HK-2 (cell line): ENCODE results near the gene GFY.
A peak's percentile ranks its signal among the peaks of the same experiment; 100 is the strongest.

ENCODE experiments used
- DNase-seq: peaks from one replicate; pipeline ENCODE4 v3.0.0-alpha.2; 2018; ENCODE audit not compliant: unreplicated experiment

Gene GFY

DNA sequence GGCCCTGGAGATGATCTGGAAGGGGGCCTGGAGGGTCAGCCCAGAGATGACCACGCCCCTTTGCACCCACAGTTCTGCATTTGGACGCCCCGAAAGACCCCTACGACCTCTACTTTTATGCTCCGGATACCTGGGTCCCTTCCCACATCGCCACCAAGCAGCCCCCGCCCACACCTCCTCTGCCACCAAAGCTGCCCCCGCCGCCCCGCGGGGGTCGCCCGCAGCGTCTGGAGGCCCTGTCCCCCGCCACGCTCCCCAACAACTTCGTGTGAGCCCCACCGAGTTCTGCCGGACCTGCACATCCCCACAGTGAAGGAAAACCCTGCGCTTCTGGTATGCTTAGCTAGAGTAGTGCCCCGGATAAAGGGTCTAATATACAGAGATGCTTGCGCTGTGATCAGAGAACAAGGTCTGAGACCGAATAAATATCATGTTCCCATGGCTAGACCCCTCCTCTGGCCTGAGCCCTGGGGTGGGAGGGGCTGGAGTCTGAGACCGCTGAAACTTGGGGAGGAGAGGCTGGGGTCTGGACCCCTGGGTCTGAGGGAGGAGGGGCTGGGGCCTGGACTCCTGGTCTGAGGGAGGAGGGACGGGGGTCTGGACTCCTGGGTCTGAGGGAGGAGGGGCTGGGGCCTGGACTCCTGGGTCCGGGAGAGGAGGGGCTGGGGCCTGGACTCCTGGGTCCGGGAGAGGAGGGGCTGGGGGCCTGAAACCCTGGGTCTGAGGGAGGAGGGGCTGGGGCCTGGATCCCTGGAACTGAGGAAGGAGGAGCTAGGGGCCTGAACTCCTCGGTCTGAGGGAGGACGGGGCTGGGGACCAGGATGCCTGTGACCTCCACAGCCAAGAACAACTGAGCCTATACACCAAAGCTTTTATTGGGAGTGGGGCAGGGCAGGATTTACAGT is 3.6 kb downstream of the GFY start:
- no peak for DNase-seq

- no peak for DNase-seq
Observed at GRCh38 chr19:49430172-49430677, 5.0 kb downstream of the GFY start.

DNA sequence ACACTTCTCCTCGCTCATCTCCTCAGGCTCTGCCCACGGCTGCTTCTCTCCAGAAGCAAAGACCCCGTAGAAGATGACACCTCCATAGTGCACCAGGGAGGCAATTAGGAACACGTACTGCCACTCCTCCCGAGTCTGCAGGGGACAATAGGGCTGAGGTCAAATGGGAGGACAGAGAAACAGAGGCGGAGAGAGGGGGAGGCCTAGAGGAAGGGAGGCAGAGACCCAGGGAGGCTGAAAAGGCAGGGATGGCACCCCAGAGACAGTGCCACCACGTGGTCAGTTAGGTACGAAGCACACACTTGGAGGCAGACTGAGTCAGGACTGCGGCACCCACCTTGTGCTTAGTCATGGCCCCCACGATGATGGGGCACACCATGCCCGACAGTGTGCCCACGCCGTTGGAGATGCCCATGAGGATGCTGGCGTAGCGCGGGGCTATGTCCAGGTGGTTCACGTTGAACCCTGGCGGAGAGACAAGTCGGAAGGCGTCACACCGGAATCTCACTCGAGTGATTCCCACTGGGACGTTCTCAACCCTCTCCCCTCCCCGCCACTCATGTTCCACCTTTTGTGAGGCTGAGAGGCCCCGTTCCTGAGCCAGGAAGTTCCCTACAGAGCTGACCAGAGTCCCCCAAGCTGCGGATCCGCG is 5.6 kb downstream of the GFY start:
- DNase-seq, result no peak

GRCh38 chr19:49431330-49431749 is 6.2 kb downstream of the GFY start:
- no peak for DNase-seq

DNA sequence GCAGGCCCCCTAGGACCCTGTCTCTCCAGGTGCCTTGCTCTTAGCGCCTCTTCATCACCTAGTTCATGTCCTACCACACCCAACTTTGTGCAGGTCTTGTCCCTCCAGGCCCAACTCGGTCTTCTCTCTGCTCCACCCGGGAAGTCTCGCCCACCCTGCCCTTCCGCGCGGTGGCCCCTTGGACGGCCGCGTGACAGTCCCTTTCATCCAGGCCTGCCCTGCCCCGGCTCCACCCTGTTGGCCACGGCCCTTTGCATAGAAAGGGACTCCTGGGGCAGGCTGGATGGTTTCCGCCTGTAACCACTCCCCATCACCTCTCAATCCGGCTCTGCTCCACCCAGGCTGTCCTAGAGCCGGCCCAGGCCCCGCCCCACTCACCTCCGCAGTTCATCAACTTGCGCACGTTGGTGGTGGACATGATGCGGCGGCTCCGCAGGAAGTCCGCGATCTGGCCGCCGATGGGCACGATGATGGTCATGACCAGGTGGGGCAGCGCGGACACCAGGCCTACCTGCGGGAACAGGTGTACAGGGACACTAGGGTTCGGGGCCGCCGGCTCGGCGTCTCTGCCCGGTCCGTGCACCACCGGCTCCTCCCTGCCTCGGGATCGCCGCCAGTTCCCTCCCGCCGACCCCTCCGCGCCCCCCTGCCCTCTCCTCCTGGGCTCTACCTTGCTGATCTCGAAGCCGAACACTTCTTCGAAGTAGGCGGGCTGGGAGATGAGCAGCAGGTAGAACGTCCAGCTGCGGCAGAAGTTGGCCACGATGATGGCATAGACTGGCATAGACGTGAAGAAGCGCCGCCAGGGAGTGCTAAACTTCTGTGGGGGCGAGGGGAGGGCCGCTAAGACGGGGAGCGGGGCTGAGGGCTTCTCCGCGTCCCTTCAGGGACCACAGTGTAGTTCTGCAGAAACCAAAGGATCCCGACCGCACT is 7.2 kb downstream of the GFY start:
- no peak for DNase-seq

DNA sequence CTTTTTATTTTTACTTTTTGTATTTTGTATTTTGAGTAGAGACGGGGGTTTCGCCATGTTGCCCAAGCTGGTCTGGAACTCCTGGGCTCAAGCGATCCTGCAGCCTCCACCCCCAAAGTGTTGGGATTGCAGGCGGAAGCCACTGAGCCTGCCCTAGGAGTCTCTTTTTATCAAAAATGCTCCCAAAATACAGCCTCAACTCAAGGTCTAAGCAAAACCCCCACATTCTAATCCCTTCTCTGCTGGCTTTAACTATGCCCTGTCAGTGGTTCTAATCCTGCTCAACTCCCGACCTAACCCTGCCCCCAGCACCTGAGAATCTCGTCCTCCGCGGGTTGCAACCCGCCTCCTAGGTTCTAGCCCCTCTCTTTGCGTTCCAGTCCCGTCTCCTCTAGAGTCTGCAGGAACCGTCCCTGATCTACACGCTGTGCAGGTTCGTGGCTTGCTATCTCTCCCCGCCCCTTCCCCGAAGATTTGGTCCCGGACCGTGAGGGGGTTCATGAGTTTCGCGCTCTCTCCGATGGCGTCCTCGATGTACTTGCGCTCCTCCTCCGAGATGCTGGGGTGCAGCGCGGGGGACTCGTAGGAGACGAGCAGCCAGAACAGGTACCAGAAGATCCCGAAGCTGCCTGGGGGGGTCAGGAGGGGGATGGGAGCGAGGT is 8.2 kb downstream of the GFY start:
- DNase-seq, result no peak

- no peak for DNase-seq
Observed at GRCh38 chr19:49434907-49435583, 9.9 kb downstream of the GFY start.

GRCh38 chr19:49435670-49436069 is 10.5 kb downstream of the GFY start:
- DNase-seq, result no peak

- no peak for DNase-seq
Observed at GRCh38 chr19:49436381-49437017, 11.3 kb downstream of the GFY start.

DNA sequence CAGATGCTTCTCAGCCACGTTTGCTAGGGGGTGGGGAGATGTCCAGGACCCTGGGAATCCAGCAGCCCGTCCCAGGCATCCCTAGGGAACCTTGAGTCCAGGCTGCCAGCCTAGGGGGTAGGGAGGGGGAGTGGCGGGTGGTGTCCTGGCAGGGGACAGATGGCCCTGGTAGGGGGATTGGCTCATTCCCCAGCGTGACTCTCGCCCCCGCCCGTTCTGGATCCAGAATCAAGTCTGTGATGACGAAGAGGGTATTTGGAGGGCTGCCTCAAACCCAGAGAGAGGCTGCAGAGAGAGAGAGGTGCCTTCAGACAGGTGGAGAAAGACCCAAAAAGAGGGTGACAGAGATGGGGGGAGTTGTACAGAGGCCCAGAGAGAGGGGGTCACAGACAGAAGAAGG is 12.0 kb downstream of the GFY start:
- no peak for DNase-seq

- no peak for DNase-seq
Observed at GRCh38 chr19:49438261-49438660, 13.1 kb downstream of the GFY start.

GRCh38 chr19:49439836-49440235 is 14.6 kb downstream of the GFY start:
- DNase-seq, result no peak

GRCh38 chr19:49440439-49441209 is 15.4 kb downstream of the GFY start:
- DNase-seq, result no peak

DNA sequence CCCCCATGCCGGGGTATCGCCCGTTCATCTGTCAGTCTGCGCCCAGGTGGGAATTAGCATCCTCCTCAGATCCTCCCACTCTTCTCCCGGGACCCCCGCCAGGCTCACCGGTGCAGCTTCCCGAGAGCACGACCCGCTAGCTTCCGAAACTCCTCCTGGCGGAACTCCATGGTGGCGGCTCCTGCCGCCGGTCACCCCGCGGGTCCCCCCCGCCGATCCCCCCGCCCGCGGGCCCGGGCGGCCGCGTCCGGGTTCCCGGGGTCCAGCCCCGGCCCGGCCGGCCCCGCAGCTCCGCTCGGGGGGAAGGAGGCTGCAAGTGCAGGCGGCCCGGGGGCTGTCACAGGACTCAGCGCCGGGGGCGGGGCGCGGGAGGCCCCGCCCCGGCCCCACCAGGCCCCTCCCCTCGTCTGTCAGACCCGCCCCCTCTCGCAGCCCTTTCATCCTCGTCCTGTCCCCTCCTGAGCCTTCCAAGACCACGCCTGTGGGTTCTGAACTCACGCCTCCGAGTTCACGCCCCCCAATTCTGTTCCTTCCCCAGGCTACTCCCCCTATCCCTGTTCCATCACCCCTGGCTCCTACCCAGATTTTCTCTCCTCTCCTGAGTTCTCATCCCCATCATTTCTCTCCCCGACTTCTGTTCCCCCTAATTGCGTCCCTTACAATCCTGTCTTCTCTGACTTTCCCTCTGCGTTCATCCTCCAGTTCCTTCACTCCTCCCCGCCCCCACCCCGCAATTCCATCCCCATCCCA is 16.2 kb downstream of the GFY start, which contains the start of gene SLC17A7:
TSS of gene SLC17A7 (minus strand) at position 318 of the 750 bp plus-strand sequence. CDS start at position 170, 148 bp downstream.
- DNase-seq, result no peak

GRCh38 chr19:49441960-49442350 is 16.8 kb downstream of the GFY start:
- no peak for DNase-seq

DNA sequence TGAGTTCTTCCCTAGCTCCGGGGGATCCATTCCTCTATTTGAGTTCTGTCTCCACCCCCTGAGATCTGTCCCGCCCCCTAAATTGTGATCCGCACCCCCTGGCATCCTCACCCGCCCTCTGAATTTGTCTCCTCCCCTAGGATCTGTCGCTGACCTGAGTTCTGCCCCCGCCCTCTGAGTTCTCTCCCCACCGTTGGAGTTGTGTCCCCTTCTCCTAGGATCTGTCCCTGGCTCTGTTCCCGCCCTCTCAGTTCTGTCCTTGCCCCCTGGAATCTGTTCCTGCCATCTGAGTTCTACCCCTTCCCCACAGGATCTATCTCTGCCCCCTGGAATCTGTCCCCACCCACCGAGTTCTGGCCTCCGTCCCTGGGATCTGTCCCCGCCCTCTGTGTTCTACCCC is 17.2 kb downstream of the GFY start:
- DNase-seq, result no peak

DNA sequence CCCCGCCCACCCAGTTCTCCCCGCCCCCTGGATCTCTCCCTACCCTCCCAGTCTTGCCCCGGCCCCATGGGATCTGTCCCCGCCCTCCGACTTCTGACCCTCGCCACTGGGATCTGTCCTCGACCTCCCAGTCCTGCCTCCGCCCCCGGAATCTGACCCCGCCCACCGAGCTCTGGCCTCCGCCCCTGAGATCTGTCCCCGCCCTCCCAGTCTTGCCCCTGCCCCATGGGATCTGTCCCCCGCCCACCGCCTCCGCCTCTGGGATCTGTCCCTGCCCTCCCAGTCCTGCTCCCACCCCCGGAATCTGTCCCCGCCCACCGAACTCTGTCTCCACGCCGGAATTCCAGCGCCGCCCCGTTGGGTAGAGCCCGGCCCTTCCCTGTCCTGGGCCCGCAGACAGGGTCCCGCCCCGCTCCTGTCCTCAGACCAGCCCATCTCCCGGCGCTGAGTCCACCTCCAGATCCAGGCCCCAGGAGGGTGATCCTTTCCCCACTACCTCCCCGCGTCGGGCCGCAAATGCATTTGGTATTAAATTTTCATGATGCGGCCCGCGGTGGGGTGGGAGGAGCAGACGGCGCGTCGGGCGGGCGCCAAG is 17.7 kb downstream of the GFY start:
- DNase-seq, result peak; percentile 94
